Activated gamma-delta T cell treated with anti-CD3 and anti-CD28 coated beads, Interleukin-2, amount 50 U/mL, for 16 hours (primary cell): ENCODE results near the gene CNKSR1.

Experiments used
- DNase-seq: peaks from one replicate; pipeline ENCODE4 v3.0.0-alpha.2; 2020; ENCODE audit warnings: low read depth

The CNKSR1 gene

GRCh38 chr1:26184883-26185282 lies 7.6 kb downstream of the CNKSR1 start:
- DNase-seq: no peak

GRCh38 chr1:26187882-26188281 lies 10.6 kb downstream of the CNKSR1 start:
- DNase-seq: no peak

- DNase-seq: no peak
Observed at GRCh38 chr1:26188477-26188876, 11.2 kb downstream of the CNKSR1 start.

GRCh38 chr1:26189331-26189730 lies 12.0 kb downstream of the CNKSR1 start:
- DNase-seq: no peak

- no peak for DNase-seq
Observed at GRCh38 chr1:26189751-26190275, 12.5 kb downstream of the CNKSR1 start.

- DNase-seq: no peak
Observed at GRCh38 chr1:26190373-26190987, 13.2 kb downstream of the CNKSR1 start, which contains the start of gene CATSPER4. CATSPER4 (plus strand) TSS chr1:26190602; CDS start chr1:26190628, 26 bp downstream.

- no peak for DNase-seq
Observed at GRCh38 chr1:26191739-26192138, 14.4 kb downstream of the CNKSR1 start.

- DNase-seq: no peak
Observed at GRCh38 chr1:26195805-26196204, 18.5 kb downstream of the CNKSR1 start.

GRCh38 chr1:26197301-26197700 lies 20.0 kb downstream of the CNKSR1 start:
- no peak for DNase-seq

- DNase-seq: no peak
Observed at GRCh38 chr1:26197813-26198212, 20.5 kb downstream of the CNKSR1 start.

- DNase-seq: no peak
Observed at GRCh38 chr1:26200413-26200812, 23.1 kb downstream of the CNKSR1 start.

- no peak for DNase-seq
Observed at GRCh38 chr1:26203642-26204318, 26.5 kb downstream of the CNKSR1 start.

- no peak for DNase-seq
Observed at GRCh38 chr1:26210147-26210870, 33.0 kb downstream of the CNKSR1 start.

GRCh38 chr1:26212726-26213125 lies 35.4 kb downstream of the CNKSR1 start:
- no peak for DNase-seq

GRCh38 chr1:26213335-26213905 lies 36.1 kb downstream of the CNKSR1 start:
- DNase-seq: no peak

- DNase-seq: no peak
Observed at GRCh38 chr1:26215246-26215645, 38.0 kb downstream of the CNKSR1 start.

GRCh38 chr1:26218906-26219494 lies 41.7 kb downstream of the CNKSR1 start:
- no peak for DNase-seq

- DNase-seq: no peak
Observed at GRCh38 chr1:26220199-26220912, 43.1 kb downstream of the CNKSR1 start.

- DNase-seq: no peak
Observed at GRCh38 chr1:26221094-26221493, 43.8 kb downstream of the CNKSR1 start.

GRCh38 chr1:26224606-26225005 lies 47.3 kb downstream of the CNKSR1 start:
- DNase-seq: no peak

- DNase-seq: peak; percentile 31
Observed at GRCh38 chr1:26225033-26225831, 47.9 kb downstream of the CNKSR1 start.
